SK-N-MC (cell line): Measurements from ENCODE around the gene CALN1.

Experiments used
- EZH2 ChIP-seq: fragments of 200-600 bp; sonication (generic); IDR thresholded peaks from one replicate; pipeline ENCODE4 v1.6.1; 2017; ENCODE audit warnings: antibody characterized with exemption
- POLR2AphosphoS5 ChIP-seq: IDR thresholded peaks from 2 replicates; pipeline ENCODE4 v1.6.1; 2012; ENCODE audit warnings: mild to moderate bottlenecking, low read depth, low read length, borderline replicate concordance

GRCh38 chr7:72187179-72187578 is 225.0 kb downstream of the CALN1 start:
- TF ChIP-seq POLR2AphosphoS5 (no peak), EZH2 (no peak)
